HG02973 (cell line): Measurements from ENCODE around the gene RNF126.
"Not testable (repeated sequence)": the region's sequence is repeated elsewhere in the genome, so short reads cannot be mapped to it uniquely, and the experiment has no call there.

Experiments used
- ATAC-seq: cut with Tn5 transposase; IDR thresholded peaks from one replicate; pipeline ENCODE4 v1.9.1; 2021; ENCODE audit warnings: moderate library complexity; ENCODE audit not compliant: unreplicated experiment

Gene RNF126

DNA sequence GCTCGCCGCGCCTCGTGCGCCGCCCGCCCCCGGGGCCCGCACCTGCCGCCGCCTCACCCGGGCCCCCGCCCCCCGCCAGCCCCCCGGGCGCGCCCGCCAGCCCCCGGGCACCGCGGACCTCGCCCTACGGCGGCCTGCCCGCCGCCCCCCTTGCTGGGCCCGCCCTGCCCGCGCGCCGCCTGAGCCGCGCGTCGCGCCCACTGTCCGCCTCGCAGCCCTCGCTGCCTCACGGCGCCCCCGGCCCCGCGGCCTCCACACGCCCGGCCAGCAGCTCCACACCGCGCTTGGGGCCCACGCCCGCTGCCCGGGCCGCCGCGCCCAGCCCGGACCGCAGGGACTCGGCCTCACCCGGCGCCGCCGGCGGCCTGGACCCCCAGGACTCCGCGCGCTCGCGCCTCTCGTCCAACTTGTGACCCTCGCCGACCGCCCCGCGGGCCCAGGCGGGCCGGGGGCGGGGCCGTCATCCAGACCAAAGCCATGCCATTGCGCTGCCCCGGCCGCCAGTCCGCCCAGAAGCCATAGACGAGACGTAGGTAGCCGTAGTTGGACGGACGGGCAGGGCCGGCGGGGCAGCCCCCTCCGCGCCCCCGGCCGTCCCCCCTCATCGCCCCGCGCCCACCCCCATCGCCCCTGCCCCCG, 46.8 kb downstream of the RNF126 start:
- ATAC-seq, result no peak

DNA sequence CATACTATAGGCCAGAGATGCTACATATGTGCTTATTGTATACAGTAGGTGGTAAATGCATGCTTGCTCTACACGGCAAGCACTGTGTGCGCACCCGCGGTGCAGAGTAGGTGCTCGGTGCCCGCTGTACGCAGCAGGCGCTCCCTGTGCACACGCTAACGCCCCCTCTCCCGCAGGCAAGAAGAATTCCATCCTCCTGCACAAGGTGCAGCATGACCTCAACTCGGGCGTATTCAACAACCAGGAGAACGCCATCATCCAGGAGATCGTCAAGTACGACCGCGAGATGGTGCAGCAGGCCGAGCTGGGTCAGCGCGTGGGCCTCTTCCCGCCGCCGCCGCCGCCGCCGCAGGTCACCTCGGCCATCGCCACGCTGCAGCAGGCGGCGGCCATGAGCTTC, 47.4 kb downstream of the RNF126 start:
- ATAC-seq, result no peak

- ATAC-seq, result no peak
These were observed 49.1 kb downstream of the RNF126 start for GRCh38 chr19:613732-614567.

- no peak for ATAC-seq
These were observed 50.1 kb downstream of the RNF126 start for GRCh38 chr19:612941-613340.

DNA sequence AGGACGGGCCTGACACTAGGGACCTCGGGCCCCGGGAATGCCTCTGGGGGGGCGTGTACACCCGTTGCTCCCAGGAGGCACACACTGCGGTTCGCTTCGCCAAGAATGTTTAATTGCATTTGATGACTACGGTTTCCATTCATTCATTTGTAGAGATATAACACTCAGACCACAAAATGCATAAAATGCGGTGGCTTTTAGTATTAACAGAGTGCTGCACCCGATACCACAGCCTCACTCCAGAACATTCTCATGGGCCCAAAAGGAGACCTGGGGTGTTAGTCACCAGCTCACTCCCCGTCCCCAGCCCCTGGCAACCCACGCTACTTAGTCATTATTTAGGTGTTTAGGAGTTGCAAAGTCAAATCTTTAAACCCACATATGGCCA, 51.5 kb downstream of the RNF126 start:
- no peak for ATAC-seq

- ATAC-seq, result no peak
These were observed 52.1 kb downstream of the RNF126 start for GRCh38 chr19:610801-611480.

DNA sequence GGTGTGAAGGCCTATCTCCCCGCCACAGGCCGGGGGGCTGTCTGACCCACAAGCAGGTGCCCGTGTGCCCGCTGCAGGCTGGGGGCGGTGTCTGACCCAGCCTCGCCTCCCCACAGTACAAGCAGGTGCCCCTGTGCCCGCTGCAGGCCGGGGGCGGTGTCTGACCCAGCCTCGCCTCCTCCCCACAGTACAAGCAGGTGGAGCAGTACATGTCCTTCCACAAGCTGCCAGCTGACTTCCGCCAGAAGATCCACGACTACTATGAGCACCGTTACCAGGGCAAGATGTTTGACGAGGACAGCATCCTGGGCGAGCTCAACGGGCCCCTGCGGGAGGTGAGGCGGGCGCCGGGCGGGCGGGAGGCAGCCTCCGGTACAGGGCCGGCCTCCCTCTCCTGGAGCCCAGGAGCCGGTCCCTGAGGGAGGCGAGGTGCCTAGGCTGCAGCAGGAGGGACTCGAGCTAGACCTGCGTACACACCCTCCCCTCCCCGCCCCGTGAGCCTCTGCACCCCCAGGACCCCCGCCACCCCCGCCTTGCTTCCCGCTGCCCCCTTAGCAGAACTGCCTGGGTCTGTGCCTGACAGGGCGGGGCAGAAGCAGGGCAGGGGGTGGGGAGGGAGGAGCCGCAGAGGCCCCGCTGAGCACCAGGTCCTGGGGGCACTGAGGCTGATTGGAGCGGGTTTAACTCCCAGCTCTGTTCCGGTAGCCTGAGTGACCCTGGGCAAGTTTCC, 52.8 kb downstream of the RNF126 start:
- no peak for ATAC-seq

DNA sequence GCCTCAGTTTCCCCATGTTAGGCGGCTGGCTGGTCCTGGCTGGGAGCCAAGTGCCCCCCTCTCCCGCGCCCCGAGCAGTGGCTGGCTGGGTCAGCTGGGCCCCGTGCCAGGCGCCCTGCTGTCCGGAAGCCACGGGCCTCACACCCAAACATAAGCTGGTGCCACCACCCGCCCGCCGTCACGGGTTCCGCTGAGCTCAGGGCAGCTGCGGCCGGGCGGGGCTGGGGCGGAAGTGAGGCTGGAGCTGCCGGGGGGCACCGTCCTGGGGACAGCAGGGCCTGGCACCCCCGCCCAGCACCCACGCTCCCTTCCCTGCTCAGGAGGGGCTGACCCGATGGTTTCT, 54.0 kb downstream of the RNF126 start:
- no peak for ATAC-seq

GRCh38 chr19:608155-609003, 54.6 kb downstream of the RNF126 start:
- no peak for ATAC-seq

- ATAC-seq, result no peak
These were observed 55.5 kb downstream of the RNF126 start for GRCh38 chr19:607301-608154.

DNA sequence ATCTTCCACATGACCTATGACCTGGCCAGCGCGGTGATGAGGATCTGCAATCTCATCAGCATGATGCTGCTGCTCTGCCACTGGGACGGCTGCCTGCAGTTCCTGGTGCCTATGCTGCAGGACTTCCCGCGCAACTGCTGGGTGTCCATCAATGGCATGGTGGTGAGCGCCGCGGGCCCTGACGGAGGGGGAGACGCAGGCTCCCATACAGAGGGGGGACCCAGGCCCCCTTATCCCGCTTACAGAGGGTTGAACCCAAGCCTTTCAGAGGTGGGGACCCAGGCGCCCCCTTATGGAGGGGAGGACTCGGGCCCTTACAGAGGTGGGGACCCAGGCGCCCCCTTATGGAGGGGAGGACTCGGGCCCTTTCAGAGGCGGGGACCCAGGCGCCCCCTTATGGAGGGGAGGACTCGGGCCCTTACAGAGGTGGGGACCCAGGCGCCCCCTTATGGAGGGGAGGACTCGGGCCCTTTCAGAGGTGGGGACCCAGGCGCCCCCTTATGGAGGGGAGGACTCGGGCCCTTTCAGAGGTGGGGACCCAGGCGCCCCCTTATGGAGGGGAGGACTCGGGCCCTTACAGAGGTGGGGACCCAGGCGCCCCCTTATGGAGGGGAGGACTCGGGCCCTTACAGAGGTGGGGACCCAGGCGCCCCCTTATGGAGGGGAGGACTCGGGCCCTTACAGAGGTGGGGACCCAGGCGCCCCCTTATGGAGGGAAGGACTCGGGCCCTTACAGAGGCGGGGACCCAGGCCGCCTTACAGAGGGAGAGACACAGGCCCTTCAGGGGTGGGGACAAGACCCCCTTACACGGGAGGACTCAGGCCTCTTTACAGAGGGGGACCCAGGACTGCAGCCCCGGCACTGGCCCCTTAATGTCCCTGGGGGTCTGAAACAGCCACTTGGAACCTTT, 57.7 kb downstream of the RNF126 start:
- ATAC-seq, result not testable (repeated sequence)

DNA sequence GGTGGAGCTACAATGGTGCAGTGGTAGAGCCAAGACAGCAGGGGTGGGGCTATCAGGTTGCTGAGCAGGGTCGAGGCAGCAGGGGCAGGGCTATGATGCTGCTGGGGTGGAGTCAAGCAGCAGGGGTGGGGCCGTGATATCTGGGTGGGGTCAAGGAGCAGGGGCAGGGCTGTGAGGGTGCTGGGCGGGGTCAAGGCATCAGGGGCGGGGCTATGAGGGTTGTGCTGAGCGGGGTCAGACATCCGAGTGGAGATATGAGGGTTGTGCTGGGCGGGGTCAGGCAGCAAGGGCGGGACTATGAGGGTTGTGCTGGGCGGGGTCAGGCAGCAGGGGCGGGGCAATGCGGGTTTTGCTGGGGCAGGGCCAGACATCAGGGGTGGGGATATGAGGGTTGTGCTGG, 58.7 kb downstream of the RNF126 start:
- no peak for ATAC-seq

DNA sequence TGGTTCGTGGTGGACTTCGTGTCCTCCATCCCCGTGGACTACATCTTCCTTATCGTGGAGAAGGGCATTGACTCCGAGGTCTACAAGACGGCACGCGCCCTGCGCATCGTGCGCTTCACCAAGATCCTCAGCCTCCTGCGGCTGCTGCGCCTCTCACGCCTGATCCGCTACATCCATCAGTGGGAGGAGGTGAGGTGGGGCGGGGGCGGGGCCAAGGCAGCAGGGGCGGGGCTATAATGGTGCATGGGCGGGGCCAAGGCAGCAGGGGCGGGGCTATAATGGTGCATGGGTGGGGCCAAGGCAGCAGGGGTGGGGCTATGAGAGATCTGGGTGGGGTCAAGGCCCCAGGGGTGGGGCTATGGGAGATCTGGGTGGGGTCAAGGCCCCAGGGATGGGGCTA, 59.2 kb downstream of the RNF126 start:
- not testable (repeated sequence) for ATAC-seq

DNA sequence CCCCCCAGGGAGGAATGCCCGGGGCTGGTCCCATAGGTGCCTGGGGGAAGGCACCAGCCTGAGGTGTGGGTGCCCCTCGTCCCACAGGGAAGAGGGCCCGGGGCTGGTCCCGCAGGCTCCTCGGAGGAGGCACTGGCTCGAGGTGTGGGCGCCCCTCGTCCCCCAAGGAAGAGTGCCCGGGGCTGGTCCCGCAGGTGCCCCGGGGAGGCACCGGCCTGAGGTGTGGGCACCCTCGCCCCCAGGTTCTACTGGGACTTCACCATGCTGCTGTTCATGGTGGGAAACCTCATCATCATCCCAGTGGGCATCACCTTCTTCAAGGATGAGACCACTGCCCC, 59.7 kb downstream of the RNF126 start:
- ATAC-seq, result not testable (repeated sequence)

- ATAC-seq, result no peak
These were observed 60.4 kb downstream of the RNF126 start for GRCh38 chr19:602391-603301.

- no peak for ATAC-seq
These were observed 61.2 kb downstream of the RNF126 start for GRCh38 chr19:601790-602189.

DNA sequence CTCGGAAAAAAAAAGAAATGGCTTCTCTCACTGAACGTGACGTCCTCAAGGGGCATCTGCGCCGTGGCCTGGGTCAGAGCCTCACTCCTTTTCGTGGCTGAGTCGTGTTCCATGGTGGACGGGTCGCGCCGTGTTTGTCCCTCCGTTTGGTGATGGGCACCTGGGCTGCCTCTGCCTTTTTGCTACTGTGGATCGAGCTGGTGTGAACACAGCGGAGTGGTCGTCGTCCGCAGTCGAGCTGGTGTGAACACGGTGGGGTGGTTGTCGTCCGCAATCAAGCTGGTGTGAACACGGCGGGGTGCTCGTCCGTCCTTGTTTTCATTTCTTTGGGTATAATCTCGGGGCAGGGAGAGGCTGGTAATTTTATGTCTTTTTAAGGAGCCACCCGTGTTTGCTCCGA, 61.7 kb downstream of the RNF126 start:
- ATAC-seq, result no peak
